HFFc6 (cell line): ENCODE measurements around the gene SAMM50. TPM values are rescaled to one million over a fixed set of nuclear protein-coding genes. Genes with fewer than 3 reads are reported as not detected.

ENCODE experiments used
- DNase-seq: peaks from one replicate; pipeline ENCODE4 v3.0.0-alpha.2; 2018
- H3K27ac Mint-ChIP-seq: 2 replicates; pipeline ENCODE4 v1.8.0; 2020; ENCODE audit warnings: mild to moderate bottlenecking, mixed read lengths
- H3K27me3 Mint-ChIP-seq: 2 replicates; pipeline ENCODE4 v1.8.0; 2021; ENCODE audit warnings: mild to moderate bottlenecking, moderate library complexity, mixed read lengths; ENCODE audit not compliant: insufficient read depth
- H3K36me3 Mint-ChIP-seq: 2 replicates; pipeline ENCODE4 v1.8.0; 2021; ENCODE audit warnings: low read depth, mixed read lengths
- H3K4me1 Mint-ChIP-seq: 2 replicates; pipeline ENCODE4 v1.8.0; 2020; ENCODE audit warnings: low read depth, mixed read lengths
- H3K4me3 Mint-ChIP-seq: 2 replicates; pipeline ENCODE4 v1.8.0; 2020; ENCODE audit warnings: mild to moderate bottlenecking, moderate library complexity, mixed read lengths
- H3K9me3 Mint-ChIP-seq: 2 replicates; pipeline ENCODE4 v1.8.0; 2020; ENCODE audit warnings: mild to moderate bottlenecking, mixed read lengths
- CTCF ChIP-seq: fragments of 200-600 bp; sonication (generic); IDR thresholded peaks from 2 replicates; pipeline ENCODE4 v1.5.0; 2021; ENCODE audit warnings: antibody characterized with exemption, mild to moderate bottlenecking
- total RNA-seq, 6 experiments: library from RNA; stranded (reverse); fragmentation: NEBNext Ultra II Directional; extraction: Animal tissue kit (Norgen Biotek cat#: 25700); gene quantifications; 2 replicates in 1 of 6; 3 replicates in 5 of 6; pipeline ENCODE4 v1.2.3, GENCODE V29; 2021

Gene SAMM50
- total RNA-seq, 6 experiments from 2014 or later, result 51.6 to 57.2 (median 53.3) TPM

- Mint-ChIP-seq H3K4me1 (peaks cover 55% of the 10 kb centered on the region), H3K27ac (peak within 1 kb of the TSS; percentile 79), H3K27me3 (peaks cover 2% of the 10 kb centered on the region), H3K4me3 (peak within 1 kb of the TSS; percentile 82), H3K9me3 (peaks cover 6% of the 10 kb centered on the region; the same call in 1 of the 2 replicates), H3K36me3 (no peaks in the 10 kb centered on the region)
- TF ChIP-seq CTCF, result peak; percentile 79
- DNase-seq, result peak; percentile 74
These were observed 31.4 kb upstream of the SAMM50 start, which contains the start of gene PNPLA3 for GRCh38 chr22:43923631-43924464. TSS of gene PNPLA3 (plus strand) at chr22:43923805. CDS start at chr22:43923912, 107 bp downstream.

- no peak for TF ChIP-seq CTCF
- no peak for DNase-seq
- Mint-ChIP-seq H3K4me3 (peak overlapping the region; percentile 82), H3K27me3 (peaks cover 2% of the 10 kb centered on the region), H3K9me3 (no peaks in the 10 kb centered on the region; the same call in 1 of the 2 replicates), H3K4me1 (peaks cover 45% of the 10 kb centered on the region), H3K36me3 (no peaks in the 10 kb centered on the region), H3K27ac (peak overlapping the region; percentile 16; the same call in 1 of the 2 replicates)
These were observed 30.4 kb upstream of the SAMM50 start for GRCh38 chr22:43924877-43925276.

- no peak for DNase-seq
- Mint-ChIP-seq H3K4me3 (peak overlapping the region; percentile 82), H3K27me3 (peaks cover 2% of the 10 kb centered on the region), H3K4me1 (peaks cover 41% of the 10 kb centered on the region), H3K36me3 (no peaks in the 10 kb centered on the region), H3K9me3 (no peaks in the 10 kb centered on the region), H3K27ac (peak overlapping the region; percentile 16; the same call in 1 of the 2 replicates)
- TF ChIP-seq CTCF, result no peak
These were observed 29.6 kb upstream of the SAMM50 start for GRCh38 chr22:43925433-43926348.

- no peak for TF ChIP-seq CTCF
- no peaks in the 10 kb centered on the region for H3K9me3 Mint-ChIP-seq
- H3K4me1 Mint-ChIP-seq, result peaks cover 34% of the 10 kb centered on the region
- peaks cover 2% of the 10 kb centered on the region for H3K27me3 Mint-ChIP-seq
- no peak overlapping the region for H3K4me3 Mint-ChIP-seq
- no peaks in the 10 kb centered on the region; the same call in 1 of the 2 replicates for H3K36me3 Mint-ChIP-seq
- H3K27ac Mint-ChIP-seq, result no peak overlapping the region
- no peak for DNase-seq
These were observed 28.9 kb upstream of the SAMM50 start for GRCh38 chr22:43926349-43926710.

GRCh38 chr22:43928468-43928867 lies 26.8 kb upstream of the SAMM50 start:
- DNase-seq, result no peak

More at GRCh38 chr22:43928468-43928867, 26.8 kb upstream of the SAMM50 start:
- Mint-ChIP-seq H3K36me3 (no peaks in the 10 kb centered on the region; the same call in 1 of the 2 replicates), H3K4me3 (no peak overlapping the region), H3K4me1 (peaks cover 13% of the 10 kb centered on the region; the same call in 1 of the 2 replicates), H3K27ac (no peak overlapping the region), H3K27me3 (peaks cover 2% of the 10 kb centered on the region), H3K9me3 (no peaks in the 10 kb centered on the region)
- no peak for TF ChIP-seq CTCF
